Uterus (tissue), 4 donors: ENCODE data around the gene STX18. TPM values are rescaled to one million over a fixed set of nuclear protein-coding genes. Genes with fewer than 3 reads are reported as not detected.
"Not testable (repeated sequence)": the region's sequence is repeated elsewhere in the genome, so short reads cannot be mapped to it uniquely, and the experiment has no call there.

ENCODE experiments used
- DNase-seq, 2 donors: peaks; one replicate each; pipeline ENCODE4 v3.0.0-alpha.2; 2019 to 2020
- H3K27ac ChIP-seq, 2 donors: fragments of 200-600 bp; sonication (generic); 1 replicate in 1 of 2; 2 replicates in 1 of 2; pipeline ENCODE4 v1.5.1; 2016 to 2018
- H3K27me3 ChIP-seq, 2 donors: fragments of 200-600 bp; sonication (generic); one replicate each; pipeline ENCODE4 v1.5.1; 2018 to 2019; ENCODE audit warnings: control low read depth in 1 of 2
- H3K36me3 ChIP-seq, 2 donors: fragments of 200-600 bp; sonication (generic); one replicate each; pipeline ENCODE4 v1.5.1; 2019; ENCODE audit warnings: control low read depth in 1 of 2
- H3K4me1 ChIP-seq, 2 donors: fragments of 200-600 bp; sonication (generic); one replicate each; pipeline ENCODE4 v1.5.1; 2018 to 2019; ENCODE audit warnings: control low read depth in 1 of 2
- H3K4me3 ChIP-seq, 2 donors: fragments of 200-600 bp; sonication (generic); 1 replicate in 1 of 2; 2 replicates in 1 of 2; pipeline ENCODE4 v1.5.1; 2018 to 2019; ENCODE audit warnings: mild to moderate bottlenecking in 1 of 2
- H3K9me3 ChIP-seq, 2 donors: fragments of 200-600 bp; sonication (generic); one replicate each; pipeline ENCODE4 v1.5.1; 2019; ENCODE audit warnings: control low read depth in 1 of 2
- CTCF ChIP-seq, 4 experiments: fragments of 200-600 bp in 2 of 4; fragments of 450-650 bp in 2 of 4; sonication (generic) in 2 of 4; IDR thresholded peaks; one replicate each; pipeline ENCODE4 v1.5.1; 2016 to 2019; ENCODE audit warnings: antibody characterized with exemption in 4 of 4, mild to moderate bottlenecking in 2 of 4, moderate library complexity in 1 of 4
- POLR2A ChIP-seq, 2 donors: fragments of 450-650 bp; IDR thresholded peaks; one replicate each; pipeline ENCODE4 v1.6.1; 2016; ENCODE audit warnings: antibody characterized with exemption in 2 of 2, mild to moderate bottlenecking in 1 of 2, moderate library complexity in 1 of 2
- intact Hi-C: fragments of 100-400 bp; cut with DNase I; formaldehyde crosslinking; loops from one replicate; pipeline ENCODE4 v1.15.1; 2023; ENCODE audit warnings: low total_unique reads
- total RNA-seq, 4 donors: library from RNA; depleted of rRNA in 3 of 4; stranded (reverse); fragments of >200 nt in 3 of 4; gene quantifications; one replicate each; pipeline versions ENCODE4 v1.1.0 to v1.2.4, GENCODE V29; 2014 to 2023
- donor health status: DM: yes; HTN: yes; CAD: no.

Gene STX18
- total RNA-seq, 4 donors from 2014 or later = 6.4 to 62.5 (median 28.9) TPM

- TF ChIP-seq CTCF (IDR thresholded peaks at IDR 0.05) = no peak
- H3K4me1 ChIP-seq = no peaks in the 10 kb centered on the region
- H3K27ac ChIP-seq = no peak overlapping the region
- no peaks in the 10 kb centered on the region for H3K9me3 ChIP-seq
- intact Hi-C loops = no loop called here
- DNase-seq = no peak
- H3K36me3 ChIP-seq = no peaks in the 10 kb centered on the region
- no peak overlapping the region for H3K4me3 ChIP-seq
- H3K27me3 ChIP-seq = no peaks in the 10 kb centered on the region
Observed at GRCh38 chr4:4554234-4554633, 12.4 kb upstream of the STX18 start.

GRCh38 chr4:4552042-4552441, 10.2 kb upstream of the STX18 start:
- H3K27me3 ChIP-seq, DNase-seq, H3K27ac ChIP-seq, intact Hi-C loops, H3K9me3 ChIP-seq, H3K4me3 ChIP-seq, H3K4me1 ChIP-seq, H3K36me3 ChIP-seq: not testable (repeated sequence)

- H3K4me3 ChIP-seq, DNase-seq, H3K9me3 ChIP-seq, H3K27me3 ChIP-seq, H3K27ac ChIP-seq, H3K4me1 ChIP-seq, intact Hi-C loops, H3K36me3 ChIP-seq: not testable (repeated sequence)
Observed at GRCh38 chr4:4550161-4550560, 8.3 kb upstream of the STX18 start.

GRCh38 chr4:4549534-4549933, 7.7 kb upstream of the STX18 start:
- H3K36me3 ChIP-seq = no peaks in the 10 kb centered on the region

GRCh38 chr4:4542774-4543485, 1.1 kb upstream of the STX18 start:
- H3K36me3 ChIP-seq = no peaks in the 10 kb centered on the region
- DNase-seq = no peak
- H3K4me3 ChIP-seq = peak overlapping the region; percentile 67 to 94
- H3K4me1 ChIP-seq = peaks cover 0 to 6% of the 10 kb centered on the region in 2 donors
- no peaks in the 10 kb centered on the region for H3K9me3 ChIP-seq
- TF ChIP-seq CTCF (IDR thresholded peaks at IDR 0.05) (no peak), POLR2A (IDR thresholded peaks at IDR 0.05) (no peak)
- intact Hi-C loops = no loop called here
- peak overlapping the region in 1 of 2 donors; percentile 89 for H3K27ac ChIP-seq
- H3K27me3 ChIP-seq = no peaks in the 10 kb centered on the region

More at GRCh38 chr4:4549534-4549933, 7.7 kb upstream of the STX18 start:
- no peaks in the 10 kb centered on the region for H3K4me1 ChIP-seq
- no peaks in the 10 kb centered on the region for H3K27me3 ChIP-seq
- no peak for DNase-seq
- no peak overlapping the region for H3K27ac ChIP-seq
- no peak overlapping the region for H3K4me3 ChIP-seq
- intact Hi-C loops = no loop called here
- H3K9me3 ChIP-seq = no peaks in the 10 kb centered on the region
- TF ChIP-seq CTCF (IDR thresholded peaks at IDR 0.05) (no peak), POLR2A (IDR thresholded peaks at IDR 0.05) (no peak)

GRCh38 chr4:4541040-4541631, 712 bp downstream of the STX18 start:
- Histone ChIP-seq H3K4me3 (peak overlapping the region; percentile 67 to 94), H3K27me3 (no peaks in the 10 kb centered on the region), H3K36me3 (no peaks in the 10 kb centered on the region), H3K4me1 (peaks cover 0 to 6% of the 10 kb centered on the region in 2 donors), H3K27ac (peak overlapping the region; percentile 76 to 89), H3K9me3 (no peaks in the 10 kb centered on the region)
- intact Hi-C loops = no loop called here
- DNase-seq = no peak
- TF ChIP-seq POLR2A (IDR thresholded peaks at IDR 0.05) = no peak
- no peak for TF ChIP-seq CTCF (IDR thresholded peaks at IDR 0.05)
